Measurements from ENCODE around the gene TMPRSS4. TPM values are rescaled to one million over a fixed set of nuclear protein-coding genes. Genes with fewer than 3 reads are reported as not detected.

Gene TMPRSS4
- total and polyA plus RNA-seq, 2 experiments from 2014 or later = 0.10 to 0.58 TPM

GRCh38 chr11:118100691-118101232, 23.9 kb downstream of the TMPRSS4 start:
- no peak overlapping the region for H3K4me3 ChIP-seq
- no peaks in the 10 kb centered on the region; the same call in 2 of the 3 replicates for H3K36me3 Mint-ChIP-seq (ENCODE audit: low read depth)
- H3K9me3 Mint-ChIP-seq = no peaks in the 10 kb centered on the region; the same call in 2 of the 3 replicates
- peaks cover 9% of the 10 kb centered on the region for H3K27me3 Mint-ChIP-seq (ENCODE audit: insufficient read depth, low read depth, poor library complexity)
- no peaks in the 10 kb centered on the region for H3F3A ChIP-seq (replicated peaks; ENCODE audit: low read depth)
- no peaks in the 10 kb centered on the region for H4K20me1 ChIP-seq (replicated peaks; ENCODE audit: insufficient read depth)
- H2AFZ ChIP-seq = no peak overlapping the region
- no peak overlapping the region for H3K4me2 ChIP-seq
- peaks cover 24% of the 10 kb centered on the region for H3K4me1 Mint-ChIP-seq
- DNase-seq (ENCODE audit: low spot score) = no peak
- peaks cover 11% of the 10 kb centered on the region for H3K4me1 ChIP-seq (ENCODE audit: insufficient read depth)
- no peaks in the 10 kb centered on the region for H3K9me2 ChIP-seq (ENCODE audit: insufficient read depth)
- TF ChIP-seq CTCF (conservative IDR thresholded peaks at IDR 0.05; ENCODE audit: low read depth in 2 of 2) (no peak), JUNB (IDR thresholded peaks at IDR 0.05; ENCODE audit: unreplicated experiment) (no peak), ZNF462 (CRISPR knock-in tag; IDR thresholded peaks at IDR 0.05) (no peak), CREB1 (CRISPR knock-in tag; IDR thresholded peaks at IDR 0.05; ENCODE audit: low read depth) (no peak), ZNF331 (CRISPR knock-in tag; IDR thresholded peaks at IDR 0.05; ENCODE audit: low read depth) (no peak), NANOG (IDR thresholded peaks at IDR 0.05; ENCODE audit: borderline replicate concordance) (no peak), ETS1 (IDR thresholded peaks at IDR 0.05) (no peak), STAT1 (IDR thresholded peaks at IDR 0.05; ENCODE audit: unreplicated experiment) (no peak), POLR2AphosphoS5 (IDR thresholded peaks at IDR 0.05; ENCODE audit: low read depth) (no peak), REST (IDR thresholded peaks at IDR 0.05; ENCODE audit: unreplicated experiment) (no peak), EZH2phosphoT487 (IDR thresholded peaks at IDR 0.05; ENCODE audit: unreplicated experiment) (no peak)
- no peak overlapping the region for H3K4me3 Mint-ChIP-seq
- ATAC-seq = no peak
- H3K27ac ChIP-seq (ENCODE audit: low read depth) = no peak overlapping the region
- H3K27me3 ChIP-seq (ENCODE audit: insufficient read depth) = no peaks in the 10 kb centered on the region
- H3K79me2 ChIP-seq (replicated peaks; ENCODE audit: insufficient read depth) = no peaks in the 10 kb centered on the region
- no peak overlapping the region for H3K27ac Mint-ChIP-seq
- no peaks in the 10 kb centered on the region for H3K36me3 ChIP-seq (ENCODE audit: insufficient read depth)
